Measurements from ENCODE around the gene PDE11A. TPM values are rescaled to one million over a fixed set of nuclear protein-coding genes. Genes with fewer than 3 reads are reported as not detected.
"Not testable (repeated sequence)": the region's sequence is repeated elsewhere in the genome, so short reads cannot be mapped to it uniquely, and the experiment has no call there.

The PDE11A gene
- total RNA-seq, 2 experiments from 2014 or later = not detected

DNA sequence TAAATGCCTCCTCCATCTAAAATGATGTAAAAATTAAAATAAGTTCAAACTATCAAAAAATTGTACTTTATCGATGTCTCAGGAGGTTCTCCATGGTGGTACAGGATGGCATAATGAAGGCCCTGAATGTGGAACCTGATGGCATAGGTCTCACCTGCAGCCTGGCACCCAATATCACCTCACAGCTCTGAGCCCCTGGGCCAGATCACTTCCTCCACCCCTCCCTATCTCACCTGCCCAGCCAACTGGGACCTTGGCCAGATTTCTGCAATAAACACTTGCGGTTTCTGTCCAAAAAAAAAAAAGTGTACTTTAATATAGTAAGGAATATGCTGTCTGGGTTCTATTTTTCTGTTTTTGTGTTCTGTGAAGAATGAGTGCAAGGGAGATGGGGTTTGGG, 33.0 kb upstream of the PDE11A start:
- H3K27me3 Mint-ChIP-seq = no peaks in the 10 kb centered on the region
- peaks cover 2% of the 10 kb centered on the region for H3K4me1 Mint-ChIP-seq (ENCODE audit: low read depth)
- no peak overlapping the region for H3K27ac Mint-ChIP-seq
- DNase-seq = no peak
- intact Hi-C loops (cut with micrococcal nuclease) = no loop called here
- POLR2A ChIA-PET = no interaction called here
- no peaks in the 10 kb centered on the region for H3K9me3 Mint-ChIP-seq
- H3K4me3 Mint-ChIP-seq = no peak overlapping the region
- no peaks in the 10 kb centered on the region for H3K36me3 Mint-ChIP-seq
- CTCF ChIA-PET = no interaction called here

DNA sequence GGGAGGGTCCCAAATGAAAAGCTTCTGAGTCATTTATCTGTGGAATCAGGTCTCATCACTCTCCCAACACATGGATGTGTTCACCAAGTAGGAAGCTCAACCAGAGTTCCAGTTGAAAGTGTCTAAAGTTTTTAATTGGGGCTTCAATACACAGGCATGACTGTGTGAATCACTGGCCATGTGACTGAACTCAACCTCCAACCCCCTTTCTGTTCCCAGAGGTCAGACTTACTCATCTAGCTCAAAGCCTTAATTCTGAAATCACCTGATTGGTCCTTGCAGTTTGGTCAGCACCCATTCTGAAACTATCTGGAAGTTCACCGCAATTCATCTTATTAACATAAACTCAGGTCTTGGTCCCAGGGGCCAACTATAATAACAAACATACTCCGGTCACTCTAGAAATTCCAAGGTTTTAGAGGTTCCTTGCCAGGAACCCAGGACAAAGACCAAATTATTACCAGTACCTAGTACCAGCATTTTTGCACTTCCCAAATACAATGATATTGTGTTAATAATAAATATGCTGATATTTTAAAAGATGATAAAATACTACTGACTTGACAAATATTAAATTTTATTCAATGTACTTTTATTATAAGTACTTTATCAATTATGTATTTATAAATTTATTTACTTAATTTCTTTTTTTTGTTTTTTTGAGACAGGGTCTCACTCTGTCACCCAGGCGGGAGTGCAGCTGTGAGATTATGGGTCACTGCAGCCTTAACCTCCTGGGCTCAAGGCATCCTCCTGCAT, 28.9 kb upstream of the PDE11A start:
- POLR2A ChIA-PET = no interaction called here
- H3K9me3 Mint-ChIP-seq = peaks cover under 1% of the 10 kb centered on the region
- H3K4me1 Mint-ChIP-seq (ENCODE audit: low read depth) = no peaks in the 10 kb centered on the region
- H3K4me3 Mint-ChIP-seq = no peak overlapping the region
- intact Hi-C loops (cut with micrococcal nuclease) = no loop called here
- DNase-seq = no peak
- CTCF ChIA-PET = interaction anchor here (1.0 to 1.5 kb wide), 3 partner anchors 10 to 313 kb away, joined by 3 to 8 read pairs (median 3); partner anchors contain the start of gene RBM45
- no peaks in the 10 kb centered on the region for H3K27me3 Mint-ChIP-seq
- no peak overlapping the region for H3K27ac Mint-ChIP-seq
- no peaks in the 10 kb centered on the region for H3K36me3 Mint-ChIP-seq

DNA sequence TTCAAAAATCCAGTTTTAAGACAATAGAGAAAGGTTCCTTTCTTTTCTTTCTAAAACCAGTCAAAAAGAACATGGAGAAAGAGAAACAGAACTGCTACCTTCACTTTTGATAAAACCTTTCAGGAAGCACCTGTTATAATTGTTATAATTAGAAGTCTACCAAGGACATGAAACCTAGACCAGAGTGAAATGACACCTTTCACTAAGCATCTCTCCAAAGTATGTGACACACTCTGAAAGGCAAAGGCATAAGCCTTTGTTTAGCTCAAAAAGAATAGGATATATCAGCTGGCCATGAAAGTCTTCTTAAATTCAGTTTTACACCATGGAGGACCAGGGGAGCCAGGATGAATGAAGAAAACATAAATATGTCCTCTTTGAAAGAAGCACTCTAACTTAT, 20.9 kb upstream of the PDE11A start:
- peaks cover 2% of the 10 kb centered on the region for H3K9me3 Mint-ChIP-seq
- H3K4me3 Mint-ChIP-seq = no peak overlapping the region
- intact Hi-C loops (cut with micrococcal nuclease) = no loop called here
- no peaks in the 10 kb centered on the region for H3K4me1 Mint-ChIP-seq (ENCODE audit: low read depth)
- H3K27me3 Mint-ChIP-seq = peaks cover 3% of the 10 kb centered on the region
- POLR2A ChIA-PET = no interaction called here
- CTCF ChIA-PET = no interaction called here
- no peak overlapping the region for H3K27ac Mint-ChIP-seq
- DNase-seq = no peak
- H3K36me3 Mint-ChIP-seq = no peaks in the 10 kb centered on the region

DNA sequence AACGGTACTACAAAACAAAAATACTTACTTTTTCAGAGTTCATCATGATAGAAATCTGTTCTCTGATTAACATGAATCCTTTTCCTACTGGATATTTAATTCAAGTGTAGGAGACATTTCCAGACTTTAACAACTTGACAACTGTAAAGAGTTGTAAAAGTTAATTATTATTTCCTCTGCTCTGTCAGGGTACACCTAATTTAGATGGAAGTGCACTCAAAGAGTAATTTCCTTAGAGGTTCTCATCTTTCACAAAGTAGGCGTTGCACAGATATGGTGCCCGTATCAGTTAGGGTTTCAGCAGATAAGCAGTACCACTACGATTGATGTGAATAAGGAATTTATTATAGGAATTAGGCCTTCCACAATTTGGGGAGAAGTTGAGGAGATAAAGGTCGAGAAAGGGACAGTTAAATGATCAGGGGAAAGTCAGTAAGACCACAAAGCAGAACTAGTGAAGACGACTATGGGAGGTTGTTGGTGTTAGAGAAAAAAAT, 16.2 kb upstream of the PDE11A start:
- CTCF ChIA-PET = no interaction called here
- POLR2A ChIA-PET = no interaction called here

DNA sequence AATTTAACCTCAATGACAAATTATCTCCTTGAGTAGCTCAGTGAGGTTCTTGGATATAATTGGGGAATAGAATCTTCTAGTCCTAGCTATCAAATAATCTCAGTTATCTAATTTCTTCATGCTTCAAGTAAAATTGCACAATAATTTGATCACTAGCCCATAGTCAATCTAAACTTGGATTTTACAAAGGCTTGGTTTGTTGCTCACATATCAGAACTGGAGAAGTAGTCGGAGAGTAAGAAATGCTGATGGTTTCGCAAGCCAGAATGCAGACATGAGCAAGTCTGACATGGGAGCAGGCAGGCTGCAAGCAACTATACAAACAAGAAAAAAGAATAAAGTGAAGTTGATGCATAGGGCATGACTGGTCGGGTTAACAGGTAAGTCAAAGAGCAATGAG, 11.7 kb upstream of the PDE11A start:
- Mint-ChIP-seq H3K9me3 (peaks cover 4% of the 10 kb centered on the region), H3K4me3 (no peak overlapping the region), H3K4me1 (ENCODE audit: low read depth) (no peaks in the 10 kb centered on the region), H3K27me3 (peaks cover 21% of the 10 kb centered on the region), H3K36me3 (no peaks in the 10 kb centered on the region), H3K27ac (no peak overlapping the region)
- DNase-seq = no peak
- POLR2A ChIA-PET = interaction anchor here (0.6 kb wide), 1 partner anchor 111 kb away, joined by 4 read pairs; no protein-coding TSS in a partner anchor
- CTCF ChIA-PET = interaction anchor here (1.0 kb wide), 1 partner anchor 11 kb away, joined by 3 read pairs; no protein-coding TSS in a partner anchor
- intact Hi-C loops (cut with micrococcal nuclease) = no loop called here

More for the DNA sequence above, 16.2 kb upstream of the PDE11A start:
- DNase-seq = no peak
- Mint-ChIP-seq H3K27ac (no peak overlapping the region), H3K27me3 (peaks cover 14% of the 10 kb centered on the region), H3K4me3 (no peak overlapping the region), H3K36me3 (no peaks in the 10 kb centered on the region), H3K9me3 (no peaks in the 10 kb centered on the region), H3K4me1 (ENCODE audit: low read depth) (no peaks in the 10 kb centered on the region)
- intact Hi-C loops (cut with micrococcal nuclease) = no loop called here

DNA sequence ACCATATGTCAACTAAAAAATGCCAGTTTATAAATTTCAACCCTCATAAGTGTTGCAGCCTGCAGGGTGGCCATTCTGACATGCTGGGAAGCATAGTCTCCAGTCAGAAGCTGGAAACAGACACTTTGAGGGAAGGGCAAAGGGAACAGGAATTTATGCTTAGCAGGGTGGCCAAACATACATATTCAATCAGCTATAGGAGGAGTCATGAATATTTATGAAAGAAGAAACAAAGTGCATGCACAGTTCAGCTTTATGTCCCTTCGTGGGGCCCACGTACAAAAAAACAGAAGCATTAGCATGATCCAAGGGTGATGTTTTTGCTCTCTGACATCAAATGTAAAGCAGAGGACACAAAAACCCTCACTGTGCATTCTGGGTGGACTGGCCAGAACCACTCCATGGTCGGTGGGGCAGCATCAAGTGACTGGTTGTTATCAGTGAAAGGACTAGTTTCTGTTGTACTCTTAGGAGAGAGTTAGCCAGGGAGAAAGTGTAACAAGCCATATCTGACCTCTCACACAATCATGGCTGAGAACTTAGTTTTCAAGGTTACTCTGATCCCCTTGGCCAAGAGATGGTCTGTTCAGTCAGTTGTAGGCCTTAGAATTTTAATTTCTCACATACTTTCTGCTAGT, 9.9 kb upstream of the PDE11A start:
- Mint-ChIP-seq H3K4me1 (ENCODE audit: low read depth) (no peaks in the 10 kb centered on the region), H3K4me3 (no peak overlapping the region), H3K27me3 (peaks cover 23% of the 10 kb centered on the region), H3K27ac (no peak overlapping the region), H3K36me3 (no peaks in the 10 kb centered on the region), H3K9me3 (peaks cover 4% of the 10 kb centered on the region)
- CTCF ChIA-PET = no interaction called here
- intact Hi-C loops (cut with micrococcal nuclease) = no loop called here
- POLR2A ChIA-PET = no interaction called here
- DNase-seq = no peak

DNA sequence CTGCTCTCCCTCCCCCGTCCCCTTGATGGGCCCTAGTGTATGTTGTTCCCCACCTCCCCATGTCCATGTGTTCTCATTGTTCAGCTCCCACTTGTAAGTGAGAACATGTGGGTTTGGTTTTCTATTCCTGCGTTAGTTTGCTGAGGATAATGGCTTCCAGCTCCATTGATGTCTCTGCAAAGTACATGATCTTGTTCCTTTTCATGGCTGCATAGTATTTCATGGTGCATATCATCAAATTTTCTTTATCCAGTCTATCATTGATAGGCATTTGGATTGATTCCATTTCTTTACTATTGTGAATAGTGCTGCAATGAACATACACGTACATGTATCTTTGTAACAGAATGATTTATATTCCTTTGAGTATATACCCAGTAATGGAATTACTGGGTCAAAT, 6.7 kb upstream of the PDE11A start:
- H3K27me3 Mint-ChIP-seq = peaks cover 21% of the 10 kb centered on the region
- H3K27ac Mint-ChIP-seq; H3K9me3 Mint-ChIP-seq; DNase-seq; H3K4me3 Mint-ChIP-seq; H3K36me3 Mint-ChIP-seq; H3K4me1 Mint-ChIP-seq (ENCODE audit: low read depth); intact Hi-C loops (cut with micrococcal nuclease); CTCF ChIA-PET; POLR2A ChIA-PET: not testable (repeated sequence)

DNA sequence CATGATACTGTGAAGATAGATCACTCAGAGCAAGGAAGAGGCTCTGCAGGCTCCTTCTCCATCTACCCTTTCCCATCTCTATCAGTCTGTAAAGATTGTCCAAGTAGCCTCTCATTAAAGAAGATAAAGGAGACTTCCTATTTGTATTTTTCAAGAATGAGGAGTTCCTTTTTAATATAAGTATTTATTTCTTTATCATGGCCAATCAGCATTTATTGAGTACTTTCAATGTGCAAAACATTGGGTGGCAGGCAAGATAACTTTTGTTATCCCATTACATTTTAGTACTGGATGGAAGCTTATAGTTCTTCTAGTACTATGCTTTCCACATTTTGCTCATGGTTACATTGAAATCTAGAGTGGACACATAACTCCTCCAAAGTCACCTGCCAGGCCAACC, 3.6 kb upstream of the PDE11A start:
- no peak for DNase-seq
- Mint-ChIP-seq H3K36me3 (no peaks in the 10 kb centered on the region), H3K9me3 (peaks cover 4% of the 10 kb centered on the region), H3K4me1 (ENCODE audit: low read depth) (peaks cover 9% of the 10 kb centered on the region), H3K27ac (no peak overlapping the region), H3K4me3 (no peak overlapping the region), H3K27me3 (peaks cover 43% of the 10 kb centered on the region)
- ChIA-PET CTCF (no interaction called here), POLR2A (no interaction called here)
- intact Hi-C loops (cut with micrococcal nuclease) = no loop called here

DNA sequence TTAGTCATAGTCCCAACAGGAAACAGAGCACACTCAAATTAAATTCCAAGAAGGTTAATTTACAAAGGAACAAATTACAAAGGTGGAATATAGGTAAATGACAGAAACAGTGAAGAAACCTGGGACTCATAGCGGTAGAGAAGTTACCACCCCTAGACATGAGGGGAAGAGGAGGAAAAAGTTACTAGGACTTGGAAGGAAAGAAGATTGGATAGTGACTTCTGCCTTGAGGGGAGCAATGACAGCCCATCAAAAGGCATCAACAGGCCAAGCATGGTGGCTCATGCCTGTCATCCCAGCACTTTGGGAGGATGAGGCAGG, 2.4 kb upstream of the PDE11A start:
- H3K4me3 Mint-ChIP-seq = no peak overlapping the region
- no peak for DNase-seq
- peaks cover 47% of the 10 kb centered on the region for H3K27me3 Mint-ChIP-seq
- intact Hi-C loops (cut with micrococcal nuclease) = no loop called here
- no peak overlapping the region for H3K27ac Mint-ChIP-seq
- ChIA-PET POLR2A (no interaction called here), CTCF (no interaction called here)
- H3K4me1 Mint-ChIP-seq (ENCODE audit: low read depth) = peaks cover 9% of the 10 kb centered on the region
- peaks cover 1% of the 10 kb centered on the region for H3K9me3 Mint-ChIP-seq
- H3K36me3 Mint-ChIP-seq = no peaks in the 10 kb centered on the region

DNA sequence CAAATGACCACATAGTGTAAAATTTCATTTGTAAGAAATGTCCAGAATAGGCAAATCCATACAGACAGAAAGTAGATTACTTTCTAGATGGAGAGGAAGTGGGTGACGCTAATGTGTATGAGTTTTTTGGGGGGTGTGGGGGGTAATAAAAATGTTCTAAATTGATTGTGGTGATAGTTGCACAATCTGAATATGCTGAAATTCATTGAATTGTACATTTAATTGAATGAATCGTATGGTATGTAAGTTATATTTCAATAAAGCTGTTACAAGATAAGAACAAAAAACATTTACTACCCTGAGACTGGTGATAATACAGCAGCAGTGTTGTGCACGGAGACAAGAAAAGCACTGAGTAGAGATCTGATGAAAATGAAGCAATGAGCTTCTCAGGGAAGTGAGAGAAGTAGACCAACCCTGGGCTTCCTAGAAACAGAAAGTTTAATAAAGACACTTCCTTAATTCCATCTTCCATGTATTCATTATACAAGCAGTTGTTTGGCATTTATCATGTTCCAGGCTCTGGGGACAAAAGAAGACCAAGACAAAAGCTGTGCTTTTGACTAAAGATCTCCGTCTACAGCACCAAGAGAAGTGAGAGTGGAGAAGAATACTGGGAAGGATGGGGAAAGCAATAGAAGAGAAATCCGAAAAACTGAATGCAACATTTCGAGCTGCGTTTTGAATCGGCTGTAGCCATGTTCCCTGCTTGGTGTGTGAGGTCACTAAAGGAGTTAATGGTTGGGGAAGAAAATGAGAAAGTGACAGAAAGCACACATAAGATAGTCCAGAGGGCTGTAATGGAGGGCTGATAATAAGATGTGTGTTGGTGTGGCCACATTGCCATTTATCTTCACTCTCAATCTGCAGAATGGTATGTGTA, 1.8 kb upstream of the PDE11A start:
- no peaks in the 10 kb centered on the region for H3K9me3 Mint-ChIP-seq
- no peaks in the 10 kb centered on the region for H3K36me3 Mint-ChIP-seq
- POLR2A ChIA-PET = no interaction called here
- H3K27me3 Mint-ChIP-seq = peaks cover 48% of the 10 kb centered on the region
- H3K4me1 Mint-ChIP-seq (ENCODE audit: low read depth) = peaks cover 9% of the 10 kb centered on the region
- CTCF ChIA-PET = no interaction called here
- intact Hi-C loops (cut with micrococcal nuclease) = no loop called here
- no peak overlapping the region for H3K27ac Mint-ChIP-seq
- DNase-seq = no peak
- no peak overlapping the region for H3K4me3 Mint-ChIP-seq

DNA sequence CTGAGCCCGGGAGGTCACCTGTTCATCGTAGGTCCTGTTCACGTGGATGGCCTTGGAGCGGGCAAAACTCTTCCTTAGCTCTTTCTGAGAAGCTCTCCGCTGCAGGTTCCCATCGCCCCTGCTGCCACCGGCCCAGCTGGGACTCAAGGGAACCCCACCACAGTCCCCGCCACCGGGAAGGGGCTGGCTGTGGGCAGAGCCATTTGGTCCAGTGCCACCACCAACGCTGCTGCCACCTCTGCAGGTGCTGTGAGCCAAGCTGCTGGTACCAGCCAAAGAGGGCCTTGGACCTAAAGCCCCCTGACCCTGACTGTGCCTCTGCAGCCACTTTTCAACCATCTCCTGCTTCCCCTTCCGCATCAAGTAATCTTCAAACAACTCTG, 586 bp downstream of the PDE11A start:
- no peak overlapping the region for H3K4me3 Mint-ChIP-seq
- H3K27ac Mint-ChIP-seq = no peak overlapping the region
- DNase-seq = no peak
- no peaks in the 10 kb centered on the region for H3K9me3 Mint-ChIP-seq
- H3K36me3 Mint-ChIP-seq = no peaks in the 10 kb centered on the region
- H3K27me3 Mint-ChIP-seq = peaks cover 52% of the 10 kb centered on the region
- peaks cover 9% of the 10 kb centered on the region for H3K4me1 Mint-ChIP-seq (ENCODE audit: low read depth)
- CTCF ChIA-PET = no interaction called here
- POLR2A ChIA-PET = no interaction called here
- intact Hi-C loops (cut with micrococcal nuclease) = no loop called here

DNA sequence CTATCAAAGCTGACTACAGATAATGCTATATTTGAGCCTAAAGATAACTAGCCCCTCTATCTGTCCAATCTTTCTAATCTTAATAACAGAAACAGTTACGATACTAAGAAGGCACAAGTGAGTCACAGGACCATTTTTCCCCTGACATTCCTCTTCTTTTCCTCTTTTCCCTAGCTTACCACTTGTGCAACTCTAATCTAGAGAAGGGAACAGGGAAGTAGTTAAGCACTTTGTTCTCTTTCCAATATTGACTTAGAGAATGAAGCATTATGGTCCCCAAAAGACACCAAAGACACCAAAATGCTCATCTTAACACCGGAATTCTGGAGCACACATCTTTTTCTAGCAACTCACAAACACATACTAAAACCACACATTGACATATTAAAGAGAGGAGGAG, 1.8 kb downstream of the PDE11A start:
- POLR2A ChIA-PET = no interaction called here
- Mint-ChIP-seq H3K27ac (no peak overlapping the region), H3K36me3 (no peaks in the 10 kb centered on the region), H3K4me1 (ENCODE audit: low read depth) (peaks cover 9% of the 10 kb centered on the region), H3K4me3 (no peak overlapping the region), H3K9me3 (no peaks in the 10 kb centered on the region), H3K27me3 (peaks cover 52% of the 10 kb centered on the region)
- intact Hi-C loops (cut with micrococcal nuclease) = no loop called here
- CTCF ChIA-PET = no interaction called here
- no peak for DNase-seq
